ENCODE results near the gene ZNF552.
"Not testable (repeated sequence)": the region's sequence is repeated elsewhere in the genome, so short reads cannot be mapped to it uniquely, and the experiment has no call there.

DNA sequence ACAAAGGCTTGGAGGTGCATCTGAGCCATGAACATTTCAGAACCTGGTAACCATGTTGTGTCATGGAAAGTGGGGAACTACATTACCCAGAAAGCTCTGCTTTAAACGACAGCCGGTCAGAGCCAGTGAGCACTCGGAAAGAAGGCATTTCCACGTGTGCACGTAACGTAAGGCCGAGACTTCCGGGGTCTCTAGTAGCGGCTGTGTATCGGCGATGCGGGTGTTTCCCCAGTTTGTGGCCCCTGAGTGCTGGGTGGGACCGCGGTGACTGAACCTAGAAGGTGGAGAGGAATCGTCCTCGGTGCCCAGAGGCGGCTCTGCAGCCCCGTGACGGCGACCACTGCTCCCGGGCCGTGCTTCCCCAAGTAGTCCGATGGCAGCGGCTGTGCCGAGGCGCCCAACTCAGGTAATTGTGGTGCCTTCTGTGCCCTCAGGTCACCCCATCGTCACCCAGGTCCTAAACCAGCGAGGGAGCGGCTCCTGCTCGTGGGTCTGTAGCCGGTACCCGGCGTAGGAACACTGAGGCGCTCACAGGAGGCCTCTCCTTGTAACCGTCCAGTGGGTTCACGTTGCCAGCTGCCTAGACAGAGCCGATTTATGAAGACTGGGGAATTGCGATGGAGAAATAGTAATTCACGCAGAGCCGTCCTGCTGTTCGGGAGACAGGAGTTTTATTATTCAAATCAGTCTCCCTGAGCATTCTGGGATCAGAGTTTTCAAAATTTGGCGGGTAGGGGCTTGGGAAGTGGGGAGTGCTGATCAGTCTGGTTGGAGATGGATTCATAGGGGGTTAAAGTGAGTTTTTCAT is 35.2 kb upstream of the ZNF552 start, which contains the start of gene ZNF587:
- TF ChIP-seq, protein P1, sequence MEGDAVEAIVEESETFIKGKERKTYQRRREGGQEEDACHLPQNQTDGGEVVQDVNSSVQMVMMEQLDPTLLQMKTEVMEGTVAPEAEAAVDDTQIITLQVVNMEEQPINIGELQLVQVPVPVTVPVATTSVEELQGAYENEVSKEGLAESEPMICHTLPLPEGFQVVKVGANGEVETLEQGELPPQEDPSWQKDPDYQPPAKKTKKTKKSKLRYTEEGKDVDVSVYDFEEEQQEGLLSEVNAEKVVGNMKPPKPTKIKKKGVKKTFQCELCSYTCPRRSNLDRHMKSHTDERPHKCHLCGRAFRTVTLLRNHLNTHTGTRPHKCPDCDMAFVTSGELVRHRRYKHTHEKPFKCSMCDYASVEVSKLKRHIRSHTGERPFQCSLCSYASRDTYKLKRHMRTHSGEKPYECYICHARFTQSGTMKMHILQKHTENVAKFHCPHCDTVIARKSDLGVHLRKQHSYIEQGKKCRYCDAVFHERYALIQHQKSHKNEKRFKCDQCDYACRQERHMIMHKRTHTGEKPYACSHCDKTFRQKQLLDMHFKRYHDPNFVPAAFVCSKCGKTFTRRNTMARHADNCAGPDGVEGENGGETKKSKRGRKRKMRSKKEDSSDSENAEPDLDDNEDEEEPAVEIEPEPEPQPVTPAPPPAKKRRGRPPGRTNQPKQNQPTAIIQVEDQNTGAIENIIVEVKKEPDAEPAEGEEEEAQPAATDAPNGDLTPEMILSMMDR (IDR thresholded peaks at IDR 0.05), result not testable (repeated sequence)
- TF ChIP-seq EZH2 (IDR thresholded peaks at IDR 0.05; ENCODE audit: borderline replicate concordance, insufficient read depth, low read depth, low read length, poor library complexity, severe bottlenecking), result not testable (repeated sequence)
